Right lobe of liver (tissue), 4 donors: ENCODE measurements around the gene PDE6B.

Experiments used
- CTCF ChIP-seq, 4 donors: fragments of 200-600 bp in 3 of 4; fragments of 450-650 bp in 1 of 4; IDR thresholded peaks; one replicate each; pipeline versions ENCODE4 v1.5.1 to v1.8.0; 2016 to 2022; ENCODE audit warnings: antibody characterized with exemption in 4 of 4, mild to moderate bottlenecking in 2 of 4
- POLR2A ChIP-seq: fragments of 450-650 bp; IDR thresholded peaks from one replicate; pipeline ENCODE4 v1.6.1; 2017; ENCODE audit warnings: antibody characterized with exemption, mild to moderate bottlenecking
- donor health status: DM: no; HTN: no; CAD: no.
- donor health status: DM: no; HTN: no; CAD: no.
- donor health status: DM: no; HTN: yes; CAD: no.

- no peak for TF ChIP-seq CTCF (IDR thresholded peaks at IDR 0.05)
- no peak for TF ChIP-seq POLR2A
Measured at GRCh38 chr4:647481-647880, 22.1 kb downstream of the PDE6B start.
